HG03097 (cell line): Measurements from ENCODE around the gene ADGRG1.
"Not testable (repeated sequence)": the region's sequence is repeated elsewhere in the genome, so short reads cannot be mapped to it uniquely, and the experiment has no call there.

Experiments
- ATAC-seq: cut with Tn5 transposase; IDR thresholded peaks from one replicate; pipeline ENCODE4 v1.9.1; 2021; ENCODE audit not compliant: unreplicated experiment, low FRiP score

ADGRG1 gene

GRCh38 chr16:57663917-57664661 is 35.7 kb downstream of the ADGRG1 start:
- ATAC-seq: no peak

DNA sequence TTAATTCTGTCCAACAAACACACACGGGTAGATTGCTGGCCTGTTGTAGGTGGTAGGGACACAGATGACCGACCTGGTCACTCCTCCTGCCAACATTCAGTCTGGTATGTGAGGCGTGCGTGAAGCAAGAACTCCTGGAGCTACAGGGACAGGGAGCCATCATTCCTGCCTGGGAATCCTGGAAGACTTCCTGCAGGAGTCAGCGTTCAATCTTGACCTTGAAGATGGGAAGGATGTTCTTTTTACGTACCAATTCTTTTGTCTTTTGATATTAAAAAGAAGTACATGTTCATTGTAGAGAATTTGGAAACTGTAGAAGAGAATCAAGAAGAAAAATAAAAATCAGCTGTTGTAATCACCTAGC is 36.2 kb downstream of the ADGRG1 start:
- no peak for ATAC-seq

DNA sequence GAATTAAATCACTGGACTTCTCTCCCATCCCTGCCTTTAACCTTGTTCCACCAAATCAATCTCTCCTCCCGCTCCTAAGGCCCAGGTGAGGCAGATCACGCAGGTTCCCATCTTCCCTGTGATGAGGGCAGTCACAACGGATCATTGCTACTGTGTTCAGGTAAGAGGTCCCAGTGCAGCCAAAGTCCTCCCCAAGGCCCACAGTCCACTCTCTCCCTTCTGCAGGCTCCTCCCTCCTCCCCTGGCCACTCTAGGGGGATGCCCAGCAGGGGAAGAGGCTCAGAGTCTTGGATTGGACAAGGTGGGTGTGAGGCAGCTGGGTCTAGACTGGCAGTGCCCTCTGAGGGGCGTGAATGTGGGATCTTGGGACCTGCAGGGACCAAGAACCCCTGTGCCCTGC is 37.1 kb downstream of the ADGRG1 start:
- ATAC-seq: no peak

- ATAC-seq: no peak
These were observed 38.1 kb downstream of the ADGRG1 start for GRCh38 chr16:57666353-57667047.

GRCh38 chr16:57667048-57667525 is 38.7 kb downstream of the ADGRG1 start:
- no peak for ATAC-seq

DNA sequence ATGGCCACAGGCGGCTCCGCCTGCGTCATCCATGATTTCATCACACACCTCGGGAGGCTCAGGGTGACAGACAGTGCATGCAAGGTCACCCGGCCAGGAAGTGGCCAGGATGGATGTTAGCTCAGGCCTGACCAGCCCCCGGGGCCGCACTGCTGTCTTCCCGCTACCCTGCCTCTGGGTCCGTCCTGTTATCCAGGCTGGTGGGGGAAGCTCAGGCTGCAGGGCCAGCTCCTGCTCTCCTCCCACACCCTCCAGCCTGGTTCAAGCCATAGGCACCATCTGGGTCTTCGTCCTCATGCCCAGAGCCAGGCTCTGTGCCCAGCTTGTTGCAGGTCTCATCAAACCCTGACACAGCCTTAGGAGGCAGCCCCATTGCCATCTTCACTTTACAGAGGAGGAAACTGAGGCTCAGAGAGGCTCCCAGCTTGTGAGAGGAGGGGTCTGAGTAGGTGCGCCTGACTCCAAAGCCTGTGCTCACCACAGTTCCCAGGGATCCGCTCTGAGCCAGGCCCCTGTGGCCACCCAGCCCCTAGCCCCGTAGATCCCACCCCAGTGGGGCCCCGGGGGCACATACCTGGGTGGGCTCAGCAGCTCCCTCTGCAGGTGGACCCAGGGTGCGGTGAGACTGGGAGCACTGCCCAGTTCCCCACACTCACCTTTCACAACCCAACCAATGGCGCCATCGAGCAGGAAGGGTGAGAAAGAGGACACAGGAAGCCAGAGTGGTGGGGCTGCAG is 39.3 kb downstream of the ADGRG1 start:
- ATAC-seq: no peak

DNA sequence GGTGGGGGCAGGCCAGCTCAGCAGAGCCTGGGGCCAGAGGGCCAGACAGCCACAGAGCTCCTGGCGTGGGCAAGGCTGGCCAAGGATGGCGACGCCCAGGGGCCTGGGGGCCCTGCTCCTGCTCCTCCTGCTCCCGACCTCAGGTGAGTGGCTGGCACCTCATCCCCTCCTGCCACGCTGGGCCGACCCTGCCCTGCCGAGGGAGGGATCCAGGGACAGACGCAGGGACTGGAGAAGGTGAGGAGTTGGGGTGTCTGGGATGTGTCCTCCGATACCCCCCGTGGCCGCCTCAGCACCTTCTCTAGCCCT is 39.8 kb downstream of the ADGRG1 start, which contains the start of gene ADGRG3:
Gene ADGRG3, plus strand, starts transcription at position 44 of the 309 bp plus-strand sequence. Its CDS starts 42 bp downstream, at position 86.
- no peak for ATAC-seq

DNA sequence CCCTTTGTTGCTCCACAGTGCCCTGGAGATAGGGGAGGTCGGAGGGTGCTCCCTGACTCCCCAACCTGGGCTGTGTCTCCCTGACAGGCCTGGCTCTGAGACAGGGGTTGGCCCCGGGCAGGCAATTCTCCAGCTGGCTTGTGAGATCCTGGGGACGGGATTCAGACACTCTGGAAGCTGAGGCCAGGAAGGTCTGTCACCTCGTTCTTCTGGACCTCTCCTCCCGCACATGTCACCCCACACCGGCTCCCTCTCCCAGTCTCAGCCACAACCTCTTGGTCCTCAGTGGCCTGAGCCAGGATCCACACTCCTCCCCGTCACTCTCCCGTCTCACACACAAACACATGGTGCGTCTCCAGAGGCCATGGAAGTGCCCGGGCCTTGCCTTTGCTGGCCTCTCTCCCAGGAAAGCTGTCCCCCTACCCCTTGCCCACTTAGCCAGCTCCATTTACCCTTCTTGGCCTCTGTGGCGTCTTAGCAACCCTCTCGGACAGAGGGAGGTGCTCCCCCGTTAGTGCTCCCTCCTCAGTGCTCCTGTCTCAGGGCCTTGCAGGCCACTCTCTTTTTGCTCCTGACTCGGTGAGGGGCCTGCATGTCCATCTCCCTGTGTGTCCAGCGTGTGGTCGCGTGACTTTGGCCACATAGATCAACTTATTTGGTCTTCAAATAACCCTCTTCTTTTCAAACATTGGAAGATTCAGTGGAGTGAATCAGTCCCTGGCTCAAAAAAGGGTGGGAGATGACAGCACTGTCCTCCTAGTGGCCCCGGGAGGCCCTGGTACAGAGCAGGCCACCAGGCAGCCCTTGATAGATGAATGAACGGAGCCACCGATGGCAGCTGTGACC is 40.4 kb downstream of the ADGRG1 start:
- no peak for ATAC-seq

DNA sequence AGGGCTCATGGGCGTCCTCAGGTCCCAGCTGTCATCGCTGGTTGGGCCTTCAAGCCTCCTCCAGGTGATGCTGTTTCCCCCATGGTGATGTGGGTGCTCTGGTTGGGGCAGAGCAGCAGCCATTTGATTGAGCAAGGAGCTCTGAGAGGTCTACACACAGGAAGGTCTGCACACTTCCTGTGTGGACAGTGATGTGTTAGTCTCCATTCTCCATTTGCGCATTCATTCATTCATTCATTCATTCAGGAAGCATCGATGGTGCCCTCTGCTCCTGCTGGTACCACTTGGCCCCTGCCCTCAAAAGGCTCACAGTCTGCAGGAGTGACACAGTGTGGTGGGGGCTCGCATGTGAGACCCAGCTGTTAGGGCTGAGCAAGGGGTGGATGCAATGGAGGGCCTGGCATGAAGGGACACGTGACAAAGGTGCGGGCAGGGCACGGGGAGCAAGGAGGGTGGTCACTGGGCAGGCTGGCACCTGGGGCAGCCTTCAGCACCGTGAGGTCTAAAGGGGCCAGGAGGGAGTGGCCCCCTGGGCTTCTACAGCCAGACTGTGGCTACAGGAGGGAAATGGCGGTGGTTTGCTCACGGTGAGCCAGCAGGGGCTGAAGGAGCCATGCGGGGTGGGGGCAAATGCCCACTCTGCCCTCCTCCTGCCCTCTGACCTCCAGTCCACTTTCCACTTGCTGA is 41.2 kb downstream of the ADGRG1 start:
- ATAC-seq: no peak

GRCh38 chr16:57670196-57670595 is 41.8 kb downstream of the ADGRG1 start:
- no peak for ATAC-seq

DNA sequence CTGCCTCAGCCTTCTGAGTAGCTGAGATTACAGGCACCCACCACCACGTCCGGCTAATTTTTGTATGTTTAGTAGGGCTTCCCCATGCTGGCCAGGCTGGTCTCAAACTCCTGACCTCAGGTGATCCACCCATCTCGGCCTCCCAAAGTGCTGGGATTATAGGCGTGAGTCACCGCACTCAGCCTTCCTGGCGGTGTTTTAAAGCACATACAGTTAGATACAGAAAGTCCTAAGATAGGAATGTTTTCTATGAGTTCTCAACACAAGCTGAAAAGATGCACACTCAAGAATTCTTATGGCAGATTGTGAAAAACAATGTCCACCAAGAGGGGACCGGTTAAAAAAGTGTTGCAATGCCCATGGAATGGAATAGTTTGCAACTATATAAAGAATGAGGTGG is 43.0 kb downstream of the ADGRG1 start:
- ATAC-seq: not testable (repeated sequence)

GRCh38 chr16:57672416-57672815 is 44.0 kb downstream of the ADGRG1 start:
- no peak for ATAC-seq

GRCh38 chr16:57672824-57673223 is 44.4 kb downstream of the ADGRG1 start:
- no peak for ATAC-seq

- no peak for ATAC-seq
These were observed 47.5 kb downstream of the ADGRG1 start for GRCh38 chr16:57675741-57676551.

DNA sequence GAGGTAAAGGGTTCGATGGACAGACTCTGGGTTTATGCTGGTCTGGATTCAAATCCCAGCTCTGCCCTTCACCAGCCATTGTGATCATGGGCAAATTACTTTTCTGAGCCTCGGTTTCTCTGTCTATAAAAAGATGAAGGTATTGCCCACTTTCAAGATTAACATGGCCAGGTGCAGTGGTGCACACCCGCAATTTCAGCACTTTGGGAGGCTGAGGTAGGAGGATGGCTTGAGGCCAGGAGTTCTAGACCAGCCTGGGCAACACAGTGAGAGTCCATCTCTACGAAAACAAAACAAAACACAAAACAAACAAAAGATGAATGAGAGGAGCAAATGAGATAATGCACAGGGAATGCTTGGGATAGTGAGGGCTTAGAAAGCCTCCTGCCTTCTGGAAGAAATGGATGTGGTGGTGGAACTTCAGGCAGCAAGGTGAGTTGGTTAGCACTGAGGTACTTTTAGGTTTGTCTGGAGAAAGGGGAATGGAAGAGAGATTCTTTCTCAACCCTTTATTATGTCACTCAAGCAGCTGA is 48.2 kb downstream of the ADGRG1 start:
- no peak for ATAC-seq

GRCh38 chr16:57677622-57678369 is 49.4 kb downstream of the ADGRG1 start:
- ATAC-seq: no peak

DNA sequence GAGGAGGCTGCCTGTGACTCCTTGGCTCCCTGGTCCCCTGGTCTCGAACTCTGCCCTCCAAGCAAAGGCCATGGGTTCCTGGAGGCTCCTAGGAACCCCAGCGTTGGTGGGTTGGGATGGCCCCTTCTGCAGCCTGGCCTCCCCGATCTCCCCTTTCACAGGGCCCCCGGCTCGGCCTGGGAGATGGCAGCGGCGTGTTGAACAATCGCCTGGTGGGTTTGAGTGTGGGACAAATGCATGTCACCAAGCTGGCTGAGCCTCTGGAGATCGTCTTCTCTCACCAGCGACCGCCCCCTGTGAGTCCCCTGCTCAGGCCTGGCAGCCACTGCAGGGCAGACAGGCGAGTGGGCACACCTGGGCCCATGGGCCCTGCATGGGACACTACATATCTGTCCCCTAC is 50.6 kb downstream of the ADGRG1 start:
- no peak for ATAC-seq

DNA sequence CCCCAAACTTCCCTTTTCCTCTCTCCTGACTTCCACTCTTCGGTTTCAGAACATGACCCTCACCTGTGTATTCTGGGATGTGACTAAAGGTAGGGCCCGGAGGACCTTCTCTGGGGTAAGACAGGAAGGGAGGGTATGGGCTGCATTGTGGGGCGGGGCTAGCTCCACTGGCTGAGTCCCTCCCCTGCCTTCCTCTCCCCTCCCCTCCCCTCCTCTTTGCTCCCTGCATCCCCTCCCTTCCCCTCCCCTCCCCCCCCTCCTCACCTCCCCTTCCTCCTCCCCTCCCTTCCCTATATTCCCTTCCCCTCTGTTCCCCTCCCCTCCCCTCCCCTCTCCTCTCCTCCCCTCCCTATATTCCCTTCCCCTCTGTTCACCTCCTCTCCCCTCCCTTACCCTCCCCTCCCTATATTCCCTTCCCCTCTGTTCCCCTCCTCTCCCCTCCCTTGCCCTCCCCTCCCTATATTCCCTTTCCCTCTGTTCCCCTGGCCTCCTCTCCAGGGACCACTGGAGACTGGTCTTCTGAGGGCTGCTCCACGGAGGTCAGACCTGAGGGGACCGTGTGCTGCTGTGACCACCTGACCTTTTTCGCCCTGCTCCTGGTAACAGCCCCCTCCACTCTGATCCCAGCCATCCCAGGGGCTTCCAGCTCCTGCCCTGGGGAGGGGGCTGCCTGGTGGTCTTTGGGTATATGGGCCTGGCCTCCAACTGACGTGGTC is 51.5 kb downstream of the ADGRG1 start:
- no peak for ATAC-seq
